Mammary epithelial cell (primary cell): ENCODE measurements around the gene TTC21A.

Source experiments
- EZH2 ChIP-seq: IDR thresholded peaks from 2 replicates; pipeline ENCODE4 v1.6.1; 2012; ENCODE audit warnings: low read length, inconsistent platforms, borderline replicate concordance
- TF ChIP-seq, protein P1 (sequence below), 2 donors: IDR thresholded peaks in 1 of 2; conservative IDR thresholded peaks in 1 of 2; 2 replicates each; pipeline ENCODE4 v1.5.1; 2011 to 2012; ENCODE audit warnings: inconsistent platforms in 2 of 2, low read length in 2 of 2, mild to moderate bottlenecking in 2 of 2, control low read depth in 1 of 2, low read depth in 1 of 2; ENCODE audit not compliant: insufficient read depth in 1 of 2; ENCODE audit errors: extremely low read depth in 1 of 2

GRCh38 chr3:39147711-39148434, 40.4 kb downstream of the TTC21A start:
- TF ChIP-seq EZH2: no peak
- TF ChIP-seq, protein P1, sequence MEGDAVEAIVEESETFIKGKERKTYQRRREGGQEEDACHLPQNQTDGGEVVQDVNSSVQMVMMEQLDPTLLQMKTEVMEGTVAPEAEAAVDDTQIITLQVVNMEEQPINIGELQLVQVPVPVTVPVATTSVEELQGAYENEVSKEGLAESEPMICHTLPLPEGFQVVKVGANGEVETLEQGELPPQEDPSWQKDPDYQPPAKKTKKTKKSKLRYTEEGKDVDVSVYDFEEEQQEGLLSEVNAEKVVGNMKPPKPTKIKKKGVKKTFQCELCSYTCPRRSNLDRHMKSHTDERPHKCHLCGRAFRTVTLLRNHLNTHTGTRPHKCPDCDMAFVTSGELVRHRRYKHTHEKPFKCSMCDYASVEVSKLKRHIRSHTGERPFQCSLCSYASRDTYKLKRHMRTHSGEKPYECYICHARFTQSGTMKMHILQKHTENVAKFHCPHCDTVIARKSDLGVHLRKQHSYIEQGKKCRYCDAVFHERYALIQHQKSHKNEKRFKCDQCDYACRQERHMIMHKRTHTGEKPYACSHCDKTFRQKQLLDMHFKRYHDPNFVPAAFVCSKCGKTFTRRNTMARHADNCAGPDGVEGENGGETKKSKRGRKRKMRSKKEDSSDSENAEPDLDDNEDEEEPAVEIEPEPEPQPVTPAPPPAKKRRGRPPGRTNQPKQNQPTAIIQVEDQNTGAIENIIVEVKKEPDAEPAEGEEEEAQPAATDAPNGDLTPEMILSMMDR (conservative IDR thresholded peaks at IDR 0.05 in 1 of 2, IDR thresholded peaks at IDR 0.05 in 1 of 2; ENCODE audit: extremely low read depth in 1 of 2, insufficient read depth in 1 of 2, low read depth in 1 of 2, low read length in 2 of 2): no peak
